ENCODE results near the gene SLC22A2.
"Not testable (repeated sequence)": the region's sequence is repeated elsewhere in the genome, so short reads cannot be mapped to it uniquely, and the experiment has no call there.

The SLC22A2 gene

DNA sequence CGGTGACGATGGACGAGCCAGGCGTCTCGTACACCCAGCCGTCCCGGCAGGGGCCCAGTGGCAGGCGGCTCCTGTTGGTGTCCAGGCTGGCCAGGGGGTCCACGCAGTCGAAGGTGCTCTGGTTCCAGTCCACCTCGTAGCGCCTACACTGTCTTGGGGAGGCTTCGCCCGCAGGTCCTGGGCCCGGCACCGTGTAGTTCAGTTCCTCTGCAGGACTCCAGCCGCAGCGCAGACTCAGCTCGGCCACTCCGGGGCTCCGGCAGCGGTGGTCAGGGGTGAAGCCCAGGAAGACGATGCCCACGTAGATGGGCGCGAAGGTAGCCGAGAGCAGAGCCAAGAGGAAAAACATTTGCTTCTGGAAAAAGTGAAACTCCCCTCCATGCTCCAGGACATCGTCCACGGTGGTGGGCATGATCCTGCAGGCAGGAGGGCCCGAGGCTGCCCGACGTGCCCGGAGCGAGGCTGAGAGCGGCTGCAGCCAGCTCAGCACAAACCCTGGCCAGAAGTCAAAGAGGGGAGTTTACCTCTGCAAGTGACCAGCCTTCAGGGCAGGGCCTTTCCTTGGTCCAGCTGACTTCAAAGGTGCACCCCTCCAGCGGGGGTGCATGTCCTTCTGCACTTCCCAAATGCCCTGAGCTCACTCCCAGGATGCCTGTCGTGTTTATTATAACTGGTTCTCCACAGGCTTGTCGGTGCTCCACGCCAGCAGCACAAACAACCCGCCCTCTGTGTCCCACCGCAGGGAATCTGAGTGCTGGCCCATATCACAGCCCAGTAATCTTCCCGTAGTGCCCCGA lies at the start of gene SLC22A2:
TSS of gene SLC22A2 (minus strand) at position 476 of the 797 bp plus-strand sequence. CDS start at position 412, 64 bp downstream.
- DNase-seq, result no peak

DNA sequence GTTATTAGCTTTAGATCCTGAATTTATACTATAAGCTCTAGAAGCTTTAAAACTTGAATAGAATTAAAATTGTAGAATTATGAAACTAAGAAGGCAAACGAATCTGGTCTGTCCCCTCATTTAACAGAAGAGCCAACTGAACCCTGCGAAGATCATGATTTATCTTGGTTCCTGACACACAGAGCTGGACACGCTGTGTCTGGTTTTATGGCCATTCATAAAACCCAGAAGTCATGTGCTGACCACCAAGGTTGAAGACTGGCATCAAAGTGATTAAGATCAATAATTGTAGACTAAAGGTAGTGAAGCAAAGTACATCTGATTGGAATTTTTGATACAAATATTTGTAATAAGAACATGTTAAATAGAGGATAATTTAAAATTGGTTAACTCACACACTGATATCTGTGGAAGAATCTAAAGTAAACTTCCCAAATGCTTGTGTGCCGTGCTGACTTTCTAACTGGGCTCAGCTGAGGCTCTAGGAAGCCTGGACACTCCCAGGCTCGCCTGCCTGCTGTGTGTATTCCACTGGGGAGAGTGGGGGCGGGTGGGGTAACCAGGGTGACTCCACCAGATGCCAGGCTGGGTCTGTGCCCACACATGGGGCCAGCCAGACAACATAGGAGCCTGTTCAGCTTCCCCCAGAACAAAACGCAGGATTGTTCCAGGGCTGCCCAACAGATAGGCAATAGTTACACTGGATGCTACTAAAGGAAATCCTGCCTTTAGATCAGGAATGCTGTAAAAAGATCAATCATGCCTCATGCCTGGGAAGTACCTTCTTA lies 47.5 kb upstream of the SLC22A2 start:
- no peak for DNase-seq

DNA sequence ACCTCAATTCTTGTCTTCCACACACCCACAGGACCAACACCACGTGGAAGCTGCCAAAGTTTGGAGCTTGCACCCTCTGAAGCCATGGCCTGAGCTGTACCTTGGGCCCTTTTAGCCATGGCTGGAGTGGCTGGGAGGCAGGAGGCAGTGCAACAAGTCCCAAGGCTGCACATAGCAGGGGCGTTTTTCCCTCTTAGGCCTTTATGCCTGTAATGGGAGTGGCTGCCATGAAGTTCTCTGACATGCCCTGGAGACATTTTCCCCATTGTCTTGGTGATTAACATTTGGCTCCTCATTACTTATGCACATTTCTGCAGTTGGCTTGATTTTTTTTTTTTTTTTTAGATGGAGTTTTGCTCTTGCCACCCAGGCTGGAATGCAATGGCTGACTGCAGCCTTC lies 45.2 kb upstream of the SLC22A2 start:
- no peak for DNase-seq

DNA sequence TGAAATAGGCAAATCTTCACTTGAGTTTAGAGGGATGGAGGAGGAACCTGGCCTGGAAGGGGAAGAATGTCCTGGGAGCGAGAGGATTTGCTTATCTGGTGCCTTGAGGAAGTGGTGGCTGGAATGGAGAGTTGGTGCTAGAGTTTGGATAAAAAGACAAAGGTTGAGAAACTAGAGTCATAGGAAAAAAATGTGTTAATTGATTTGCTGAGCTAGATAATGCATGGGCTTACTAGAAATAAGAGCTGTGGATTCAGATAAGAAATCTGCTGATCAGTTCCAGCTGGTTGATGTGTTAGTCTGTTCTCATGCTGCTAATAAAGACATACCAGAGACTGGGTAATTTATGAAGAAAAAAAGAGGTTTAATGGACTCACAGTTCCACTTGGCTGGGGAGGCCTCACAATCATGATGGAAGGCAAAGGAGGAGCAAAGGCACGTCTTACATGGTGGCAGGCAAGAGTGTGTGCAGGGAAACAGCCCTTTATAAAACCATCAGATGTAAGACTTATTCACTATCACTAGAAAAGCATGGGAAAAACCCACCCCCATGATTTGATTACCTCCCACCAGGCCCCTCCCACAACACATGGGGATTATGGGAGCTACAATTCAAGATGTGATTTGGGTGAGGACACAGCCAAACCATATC lies 43.9 kb upstream of the SLC22A2 start:
- DNase-seq, result not testable (repeated sequence)

DNA sequence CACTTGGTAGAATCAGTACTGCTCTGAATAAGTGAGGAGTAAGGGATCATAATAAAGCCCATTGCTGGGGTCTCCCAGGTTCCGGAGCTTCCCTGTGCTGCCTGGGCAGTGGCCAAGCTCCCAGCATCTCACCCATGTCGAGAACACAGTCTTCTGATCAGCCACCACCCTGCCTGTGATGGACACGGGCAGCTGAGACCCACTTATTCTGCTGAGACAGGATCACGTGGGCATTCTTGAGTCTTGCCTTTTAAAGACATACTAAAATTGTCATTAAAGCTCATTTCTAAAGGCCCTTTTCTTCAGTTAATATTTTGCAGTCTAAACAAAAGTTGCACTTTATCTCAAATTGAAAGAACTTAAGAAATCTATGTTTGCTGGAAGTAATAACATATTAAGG lies 42.7 kb upstream of the SLC22A2 start:
- DNase-seq, result no peak

DNA sequence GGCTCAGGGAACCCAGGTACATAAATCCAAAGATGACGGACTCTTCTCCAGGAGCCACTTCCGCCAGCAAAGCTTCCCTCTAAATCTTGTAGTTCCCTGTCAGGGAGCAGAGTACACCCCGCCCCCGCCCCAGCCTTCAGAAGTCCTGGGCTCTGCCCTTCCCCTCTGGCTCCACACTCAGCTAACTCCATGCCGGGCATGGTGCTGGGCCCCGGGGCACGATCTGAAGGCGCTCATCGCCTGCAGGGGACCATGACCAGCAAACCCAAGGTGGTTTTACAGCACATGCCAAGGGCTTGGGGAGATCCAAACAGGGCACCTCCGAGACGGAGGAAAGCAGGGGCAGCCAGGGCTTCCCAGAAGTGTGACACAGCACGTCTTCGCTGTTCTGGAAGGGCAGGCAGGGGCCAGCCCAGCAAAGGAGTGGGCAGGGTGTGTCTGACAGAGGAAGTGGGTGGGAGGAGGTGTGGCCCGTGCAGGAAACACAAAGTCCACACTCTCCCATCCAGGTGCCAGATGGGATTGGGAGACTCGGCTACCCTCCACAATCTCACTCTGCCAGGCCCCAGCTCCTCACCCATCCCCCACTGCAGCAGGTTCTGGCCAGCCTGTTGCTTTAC lies 41.6 kb upstream of the SLC22A2 start:
- DNase-seq, result no peak

DNA sequence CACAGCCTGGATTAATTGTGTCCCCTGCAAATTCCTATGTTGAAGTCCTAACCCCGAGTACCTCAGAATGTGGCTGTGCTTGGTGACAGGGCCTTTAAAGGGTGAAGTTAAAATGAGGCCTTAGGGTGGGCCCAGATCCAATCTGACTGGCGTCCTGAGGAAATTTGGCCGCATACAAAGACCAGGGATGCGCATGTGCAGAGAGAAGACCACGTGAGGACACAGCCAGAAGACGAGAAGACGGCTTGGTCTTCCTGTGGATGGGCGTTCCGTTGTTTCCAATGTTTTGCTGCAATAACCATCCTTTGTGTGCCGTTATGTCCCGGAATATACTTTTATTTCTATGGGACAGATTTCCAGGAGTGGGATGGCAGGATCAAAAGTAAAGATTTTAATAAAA lies 40.9 kb upstream of the SLC22A2 start:
- no peak for DNase-seq

DNA sequence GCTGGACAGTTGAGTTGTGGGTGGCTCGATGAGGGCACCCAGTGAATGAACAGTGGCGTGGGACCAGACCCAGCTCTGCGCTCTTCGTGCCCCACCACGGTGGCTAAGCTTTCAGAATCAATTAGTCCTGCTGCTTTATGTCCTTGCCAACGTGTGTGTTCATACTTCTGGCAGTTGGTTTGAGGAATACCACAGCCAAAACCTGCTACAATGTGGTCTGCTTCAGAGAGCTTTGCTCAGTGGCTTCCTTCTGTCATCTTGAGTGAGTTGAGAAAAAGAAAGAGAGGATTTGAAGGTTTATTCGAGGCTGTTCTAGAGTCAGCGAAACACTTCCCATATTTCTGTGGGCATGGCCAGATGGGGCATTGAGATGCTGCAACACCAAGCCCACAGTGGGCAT lies 39.5 kb upstream of the SLC22A2 start:
- no peak for DNase-seq

DNA sequence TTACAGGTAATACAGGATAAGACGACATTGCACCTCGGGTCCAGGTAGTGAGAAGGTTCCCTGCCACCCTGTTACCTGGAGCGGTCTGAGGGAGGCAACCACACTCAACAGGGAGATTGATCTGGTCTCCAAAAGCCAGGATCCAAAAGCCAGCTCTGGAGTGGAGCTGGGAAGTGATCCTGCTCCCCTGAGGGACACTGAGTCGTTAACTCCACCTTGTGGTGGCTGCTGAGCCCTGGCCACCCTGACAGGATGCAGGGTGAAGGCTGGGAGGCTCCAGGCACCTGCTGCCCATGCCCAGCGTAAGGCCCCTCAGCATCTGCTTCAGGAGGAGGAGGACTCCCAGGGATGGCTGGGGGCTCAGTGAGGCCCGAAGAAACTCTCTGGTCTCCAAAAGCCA lies 38.7 kb upstream of the SLC22A2 start:
- no peak for DNase-seq

DNA sequence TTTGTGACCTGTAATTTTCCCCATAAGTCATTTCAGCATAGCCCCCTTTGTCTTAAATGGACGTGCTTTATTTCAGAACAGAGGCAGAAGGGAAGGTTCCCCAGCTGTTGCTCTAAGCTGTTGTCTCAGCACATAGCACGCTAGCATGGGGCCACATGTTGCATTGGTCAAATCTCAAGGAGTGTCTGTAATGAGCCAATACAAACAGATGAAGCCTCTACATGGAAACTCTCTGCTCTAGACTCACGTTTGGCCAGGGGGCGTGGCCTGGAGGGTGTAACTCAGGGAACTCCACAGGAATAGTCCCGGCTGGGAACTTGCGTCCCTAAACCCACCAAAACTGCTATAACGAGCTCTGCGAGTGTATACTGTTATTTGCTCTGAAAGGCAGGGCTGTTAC lies 35.2 kb upstream of the SLC22A2 start:
- no peak for DNase-seq

DNA sequence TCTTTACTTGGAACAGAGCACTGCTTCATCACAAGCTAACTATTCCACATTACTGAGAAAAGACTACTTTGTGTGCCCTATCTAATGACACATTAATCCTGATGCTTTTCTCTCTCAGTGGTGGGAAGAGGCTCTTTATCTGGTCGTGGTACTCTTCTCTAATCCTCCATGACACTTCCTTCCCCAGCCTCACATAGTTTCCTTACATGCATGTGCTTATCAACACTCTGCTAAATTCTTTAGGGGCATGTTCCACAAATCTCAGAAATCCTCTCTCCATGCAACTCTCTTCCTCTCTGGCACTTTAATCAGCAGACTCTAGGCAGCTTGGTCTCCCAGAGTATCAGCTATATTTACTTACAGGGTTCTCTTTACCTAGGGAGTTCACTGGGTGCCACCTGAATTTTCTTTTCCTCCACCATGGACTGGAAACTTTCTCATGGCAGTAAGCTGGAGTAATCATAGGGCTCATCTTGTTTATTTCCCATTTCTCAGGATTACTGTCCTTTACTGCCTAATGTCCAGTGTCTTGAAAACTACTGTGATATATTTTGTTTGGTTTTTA lies 27.0 kb upstream of the SLC22A2 start:
- no peak for DNase-seq

DNA sequence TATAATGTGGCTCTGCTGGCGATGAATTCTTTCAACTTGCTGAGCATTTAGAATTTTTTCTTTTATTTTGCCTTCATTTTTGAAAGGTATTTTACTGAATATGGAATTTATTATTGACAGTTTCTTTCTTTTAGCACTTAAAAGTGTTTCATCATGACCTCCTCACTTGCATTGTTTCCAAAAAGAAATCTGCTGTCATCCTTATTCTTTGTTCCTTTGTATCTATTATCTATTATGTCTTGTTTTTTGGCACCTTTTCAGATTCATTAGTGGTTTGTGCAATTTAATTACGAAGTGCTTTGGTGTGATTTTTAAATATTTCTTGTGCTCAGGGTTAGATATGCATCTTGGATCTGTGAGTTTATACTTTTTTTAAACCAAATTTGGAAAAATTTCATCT lies 26.0 kb upstream of the SLC22A2 start:
- DNase-seq, result no peak

DNA sequence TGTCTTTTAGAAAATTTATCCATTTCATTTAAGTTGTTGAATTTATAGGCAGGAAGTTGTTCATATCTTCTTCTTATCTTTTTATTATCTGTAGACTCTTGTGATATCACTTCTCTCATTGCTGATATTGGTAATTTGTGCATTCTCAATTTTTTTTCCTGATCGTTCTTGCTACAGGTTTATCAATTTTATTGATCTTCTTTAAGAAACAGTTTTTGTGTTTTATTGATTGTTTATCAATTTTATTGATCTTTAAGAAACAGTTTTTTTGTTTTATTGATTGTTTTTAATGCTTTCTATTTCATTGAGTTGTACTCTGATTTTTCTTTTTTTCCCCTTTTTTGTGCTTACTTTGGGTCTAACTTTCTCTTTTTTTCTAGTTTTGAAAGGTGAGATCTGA lies 23.8 kb upstream of the SLC22A2 start:
- no peak for DNase-seq

DNA sequence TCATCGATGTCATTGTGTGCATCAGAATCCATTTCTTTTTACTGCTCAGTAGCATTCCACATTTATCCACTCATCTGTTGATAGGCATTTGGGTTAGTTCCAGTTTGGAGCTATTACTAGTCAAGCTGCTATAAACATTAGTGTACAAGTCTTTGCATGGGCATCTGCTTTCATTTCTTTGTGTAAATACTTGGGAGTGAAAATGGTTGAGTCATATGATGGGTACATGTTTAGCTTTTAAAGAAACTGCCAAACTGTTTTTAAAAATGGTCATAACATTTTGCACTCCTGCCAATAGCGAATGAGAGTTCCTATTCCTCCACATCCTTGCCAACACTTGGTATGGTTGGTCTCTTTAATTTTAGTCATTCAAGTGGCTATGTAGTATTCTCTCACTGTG lies 21.2 kb upstream of the SLC22A2 start:
- DNase-seq, result no peak

DNA sequence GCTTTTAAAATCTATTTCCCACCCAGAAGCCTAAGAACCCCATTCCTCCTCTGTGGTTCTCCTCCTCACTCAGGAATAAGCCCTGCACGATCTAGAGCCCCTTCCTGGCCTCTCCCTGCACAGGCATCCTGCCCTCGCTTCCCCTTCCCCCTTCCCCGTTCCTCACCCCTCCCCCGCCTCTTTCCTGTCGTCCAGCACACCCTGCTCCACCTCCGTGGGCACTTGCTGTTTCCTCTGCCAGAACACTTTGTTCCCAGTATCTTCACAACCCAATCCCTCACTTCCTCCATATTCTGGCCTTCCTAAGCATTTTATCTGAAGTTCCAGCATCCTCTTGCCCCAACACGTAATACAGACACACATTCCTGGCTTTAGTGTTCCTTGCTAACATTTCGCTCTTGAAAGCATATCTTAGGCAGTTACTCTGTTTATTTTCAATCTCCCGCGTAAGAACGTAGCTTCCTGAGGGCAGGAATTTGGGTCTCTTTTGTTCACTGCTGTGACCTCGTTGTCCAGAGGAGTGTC lies 20.2 kb upstream of the SLC22A2 start:
- DNase-seq, result no peak

DNA sequence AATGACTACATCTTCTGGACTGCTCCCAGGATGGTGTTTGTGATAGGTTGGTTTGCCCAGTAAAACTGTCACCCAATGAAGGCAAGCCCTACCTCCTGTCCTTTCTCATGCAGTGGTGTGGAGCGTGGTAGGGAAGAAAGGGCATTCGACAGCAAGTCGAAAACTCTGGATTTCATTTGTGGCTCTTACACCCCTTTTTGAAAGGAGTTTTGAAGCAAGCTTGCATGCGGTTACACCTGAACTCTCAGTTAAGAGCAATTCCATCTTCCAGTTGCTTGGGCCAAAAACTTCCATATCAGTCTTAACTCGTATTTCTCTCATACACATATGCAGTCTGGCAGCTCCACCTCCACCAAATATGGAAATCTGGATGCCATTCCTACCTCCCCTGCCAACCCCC lies 19.7 kb upstream of the SLC22A2 start:
- DNase-seq, result no peak

DNA sequence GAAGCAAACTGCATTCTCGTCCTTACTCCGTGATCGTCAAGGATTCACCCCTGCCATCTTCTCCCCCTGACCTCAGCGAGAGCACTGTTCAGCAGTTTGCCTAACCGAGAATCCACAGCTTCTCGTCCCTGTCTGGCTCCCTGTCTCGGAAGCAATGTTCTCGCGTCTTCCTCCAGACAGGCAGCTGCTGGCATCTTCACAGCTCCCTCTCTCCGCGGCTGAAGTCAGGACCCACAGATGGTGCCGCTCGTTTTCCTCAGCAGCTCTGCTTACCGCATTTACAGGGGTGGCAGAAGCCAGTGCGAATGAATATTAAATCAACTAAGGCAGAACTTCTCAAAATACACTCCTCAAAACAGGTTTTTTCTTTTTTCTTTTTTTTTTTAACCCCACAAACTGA lies 18.9 kb upstream of the SLC22A2 start:
- no peak for DNase-seq

DNA sequence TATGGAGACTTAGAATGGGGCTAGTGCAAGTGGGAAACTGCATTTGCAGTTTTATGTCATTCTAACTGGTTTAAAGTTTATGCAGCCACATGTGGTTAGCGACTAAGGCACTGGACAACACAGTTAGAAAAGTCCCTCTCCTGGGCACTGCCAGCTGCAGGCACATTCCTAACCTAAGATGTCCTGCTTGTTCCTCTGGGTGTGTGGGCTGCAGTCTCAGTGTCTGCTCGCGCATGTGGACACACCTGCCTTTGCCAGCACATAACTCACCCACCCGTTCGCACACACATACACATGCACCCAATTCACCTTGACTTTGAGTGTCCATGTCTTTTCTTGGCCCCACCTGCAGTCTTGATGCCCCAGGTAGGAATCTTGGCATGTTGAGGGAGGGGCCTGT lies 18.5 kb upstream of the SLC22A2 start:
- DNase-seq, result no peak

DNA sequence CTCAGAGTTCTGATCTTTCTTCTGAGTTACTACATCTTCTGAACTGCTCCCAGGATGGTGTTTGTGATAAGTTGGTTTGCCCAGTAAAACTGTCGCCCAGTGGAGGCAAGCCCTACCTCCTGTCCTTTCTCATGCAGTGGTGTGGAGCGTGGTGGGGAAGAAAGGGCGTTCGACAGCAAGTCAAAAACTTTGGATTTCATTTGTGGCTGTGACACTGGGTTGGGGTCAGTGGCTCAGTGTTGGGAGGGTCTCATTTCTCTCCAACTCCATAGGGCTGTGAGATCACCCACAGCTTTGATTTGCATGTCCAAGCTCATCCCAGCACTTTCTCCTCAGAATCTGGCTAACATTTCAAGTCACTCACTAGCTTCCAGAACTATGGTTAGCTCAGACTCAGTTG lies 17.5 kb upstream of the SLC22A2 start:
- no peak for DNase-seq

DNA sequence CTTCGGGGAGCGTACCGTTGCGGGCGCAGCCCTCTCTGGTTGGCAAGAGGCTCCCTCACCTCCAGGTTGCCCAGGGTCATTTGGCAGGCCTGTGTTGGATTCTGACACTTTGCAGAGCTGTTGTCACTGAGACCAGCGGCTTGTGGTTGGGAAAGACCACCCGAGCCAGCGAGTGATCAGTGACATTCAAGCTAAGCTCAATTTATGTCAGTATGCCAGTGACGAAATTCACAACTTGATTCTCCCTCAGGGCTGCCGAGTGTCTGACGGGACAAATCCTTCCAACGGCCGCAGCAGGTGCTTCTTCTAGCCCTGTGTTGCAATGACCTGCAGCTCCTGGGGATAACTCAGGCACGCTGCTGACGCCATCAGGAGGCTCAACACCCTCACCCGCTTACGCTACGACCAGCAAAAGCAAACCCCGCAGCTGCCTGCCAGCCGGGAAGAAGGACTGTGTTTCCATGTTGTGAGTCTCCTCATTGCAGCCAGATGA lies 16.9 kb upstream of the SLC22A2 start:
- no peak for DNase-seq

DNA sequence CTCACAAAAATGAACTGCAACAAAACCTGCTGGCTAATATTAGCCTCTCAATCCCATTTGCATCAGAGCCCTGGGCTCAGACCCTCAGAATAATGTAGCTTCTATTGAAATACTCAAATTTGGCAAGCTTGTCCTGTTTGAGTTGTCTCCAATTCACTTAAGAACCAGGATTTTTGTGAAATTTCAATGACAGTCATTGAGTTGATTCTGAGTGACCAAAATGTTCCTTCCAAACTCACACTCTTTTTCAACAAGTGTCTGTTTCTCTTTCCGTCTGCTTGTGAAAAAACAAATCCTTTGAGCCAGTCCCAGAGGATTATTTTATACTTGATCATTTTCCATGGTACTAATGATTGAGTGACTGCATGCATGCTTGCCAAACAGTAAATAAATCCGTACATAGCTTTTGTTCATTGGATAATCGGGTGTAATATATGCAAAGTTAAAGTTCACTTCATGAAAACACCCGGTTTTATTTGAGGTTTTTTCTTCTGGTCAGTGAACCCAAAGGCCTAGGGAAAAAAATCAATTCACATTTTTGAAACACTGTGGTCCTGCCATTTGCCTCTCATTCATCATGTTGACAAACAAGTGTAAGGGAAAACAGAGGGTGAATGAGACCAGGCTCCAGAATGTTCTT lies 16.4 kb upstream of the SLC22A2 start:
- DNase-seq, result no peak

DNA sequence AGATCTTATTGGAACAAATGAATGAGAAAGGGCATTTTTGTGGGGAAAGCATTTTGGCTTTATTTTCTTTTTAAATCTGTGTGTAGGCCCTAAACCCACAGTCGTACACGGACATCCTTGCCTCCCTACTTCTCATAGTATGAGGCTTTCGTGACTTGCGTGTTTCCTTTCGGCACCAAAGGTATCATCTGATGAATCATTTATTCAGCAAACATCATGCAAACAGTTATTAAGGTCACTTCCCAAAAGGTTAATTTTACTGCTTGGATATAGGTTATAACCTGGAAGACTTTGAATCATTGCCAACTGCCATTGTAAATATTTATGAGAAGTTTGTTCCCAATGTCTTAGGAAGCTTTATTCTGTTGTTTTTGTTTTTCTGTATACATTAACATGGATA lies 15.1 kb upstream of the SLC22A2 start:
- DNase-seq, result no peak

Measured in NCI-H2107 (cell line).